ENCODE results near the gene LHFPL3.

The LHFPL3 gene

DNA sequence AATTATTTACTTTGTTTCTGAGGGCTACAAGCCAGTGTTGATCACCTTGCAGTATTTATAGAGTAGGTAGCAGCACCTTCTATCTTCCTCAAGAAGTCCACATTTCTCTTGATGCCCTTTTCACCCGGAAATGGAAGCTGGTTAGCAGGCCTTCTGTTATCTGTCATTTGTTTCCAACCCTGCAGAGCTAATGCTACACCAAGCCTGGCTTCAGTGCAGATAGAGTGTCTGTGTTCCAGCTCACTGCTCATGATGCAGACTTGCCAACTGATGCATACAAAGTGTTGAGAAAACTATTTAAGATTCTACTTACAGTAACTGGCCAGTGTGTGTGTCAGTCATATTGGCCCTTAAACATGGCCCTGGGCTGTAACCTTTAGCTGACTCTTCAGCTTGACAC is 301.0 kb downstream of the LHFPL3 start:
- Histone ChIP-seq H3K79me2 (ENCODE audit: low read length) (no peaks in the 10 kb centered on the region), H3K4me1 (ENCODE audit: low read length) (no peaks in the 10 kb centered on the region), H3K4me3 (ENCODE audit: low read length) (no peak overlapping the region), H3K36me3 (replicated peaks; ENCODE audit: insufficient read depth, low read length) (no peaks in the 10 kb centered on the region), H3F3A (ENCODE audit: insufficient read depth, low read length) (no peaks in the 10 kb centered on the region), H3K4me2 (ENCODE audit: low read depth, low read length) (no peak overlapping the region), H2AFZ (ENCODE audit: low read length) (no peak overlapping the region), H3K27me3 (replicated peaks; ENCODE audit: insufficient read depth, low read length) (no peaks in the 10 kb centered on the region), H3K27ac (ENCODE audit: low read length) (no peak overlapping the region), H3K9me2 (replicated peaks; ENCODE audit: insufficient read depth, low read length) (no peaks in the 10 kb centered on the region), H3K9me3 (replicated peaks; ENCODE audit: insufficient read depth, low read length) (no peaks in the 10 kb centered on the region), H3K9ac (ENCODE audit: low read length) (no peak overlapping the region), H4K20me1 (ENCODE audit: insufficient read depth, low read length) (no peaks in the 10 kb centered on the region)
- DNase-seq = no peak
- no peak for TF ChIP-seq EZH2phosphoT487 (IDR thresholded peaks at IDR 0.05; ENCODE audit: low read length)
- TF ChIP-seq, protein P1, sequence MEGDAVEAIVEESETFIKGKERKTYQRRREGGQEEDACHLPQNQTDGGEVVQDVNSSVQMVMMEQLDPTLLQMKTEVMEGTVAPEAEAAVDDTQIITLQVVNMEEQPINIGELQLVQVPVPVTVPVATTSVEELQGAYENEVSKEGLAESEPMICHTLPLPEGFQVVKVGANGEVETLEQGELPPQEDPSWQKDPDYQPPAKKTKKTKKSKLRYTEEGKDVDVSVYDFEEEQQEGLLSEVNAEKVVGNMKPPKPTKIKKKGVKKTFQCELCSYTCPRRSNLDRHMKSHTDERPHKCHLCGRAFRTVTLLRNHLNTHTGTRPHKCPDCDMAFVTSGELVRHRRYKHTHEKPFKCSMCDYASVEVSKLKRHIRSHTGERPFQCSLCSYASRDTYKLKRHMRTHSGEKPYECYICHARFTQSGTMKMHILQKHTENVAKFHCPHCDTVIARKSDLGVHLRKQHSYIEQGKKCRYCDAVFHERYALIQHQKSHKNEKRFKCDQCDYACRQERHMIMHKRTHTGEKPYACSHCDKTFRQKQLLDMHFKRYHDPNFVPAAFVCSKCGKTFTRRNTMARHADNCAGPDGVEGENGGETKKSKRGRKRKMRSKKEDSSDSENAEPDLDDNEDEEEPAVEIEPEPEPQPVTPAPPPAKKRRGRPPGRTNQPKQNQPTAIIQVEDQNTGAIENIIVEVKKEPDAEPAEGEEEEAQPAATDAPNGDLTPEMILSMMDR (IDR thresholded peaks at IDR 0.05; ENCODE audit: low read length) = no peak
- no peak for TF ChIP-seq EZH2 (optimal IDR thresholded peaks at IDR 0.05; ENCODE audit: low read depth, low read length)

DNA sequence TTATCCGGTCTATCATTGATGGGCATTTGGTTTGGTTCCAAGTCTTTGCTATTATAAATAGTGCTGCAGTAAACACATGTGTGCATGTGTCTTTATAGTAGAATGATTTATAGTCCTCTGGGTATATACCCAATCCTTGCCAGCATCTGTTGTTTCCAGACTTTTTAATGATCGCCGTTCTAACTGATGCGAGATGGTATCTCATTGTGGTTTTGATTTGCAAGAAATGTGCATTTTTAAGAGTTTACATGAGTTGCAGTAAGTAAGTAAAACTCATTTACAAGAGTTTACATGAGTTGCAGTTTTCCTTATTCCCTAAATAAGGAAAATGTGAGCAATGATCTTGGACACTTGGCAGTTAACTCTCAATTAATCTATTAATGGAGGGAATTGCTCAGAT is 312.1 kb downstream of the LHFPL3 start:
- Histone ChIP-seq H2AFZ (ENCODE audit: low read length) (no peak overlapping the region), H3K27me3 (replicated peaks; ENCODE audit: insufficient read depth, low read length) (no peaks in the 10 kb centered on the region), H3F3A (ENCODE audit: insufficient read depth, low read length) (no peaks in the 10 kb centered on the region), H3K4me3 (ENCODE audit: low read length) (no peak overlapping the region), H3K9ac (ENCODE audit: low read length) (no peak overlapping the region), H3K27ac (ENCODE audit: low read length) (no peak overlapping the region), H4K20me1 (ENCODE audit: insufficient read depth, low read length) (no peaks in the 10 kb centered on the region), H3K9me3 (replicated peaks; ENCODE audit: insufficient read depth, low read length) (no peaks in the 10 kb centered on the region), H3K9me2 (replicated peaks; ENCODE audit: insufficient read depth, low read length) (no peaks in the 10 kb centered on the region), H3K79me2 (ENCODE audit: low read length) (no peaks in the 10 kb centered on the region), H3K4me1 (ENCODE audit: low read length) (no peaks in the 10 kb centered on the region), H3K4me2 (ENCODE audit: low read depth, low read length) (no peak overlapping the region), H3K36me3 (replicated peaks; ENCODE audit: insufficient read depth, low read length) (no peaks in the 10 kb centered on the region)
- no peak for DNase-seq
- no peak for TF ChIP-seq EZH2phosphoT487 (IDR thresholded peaks at IDR 0.05; ENCODE audit: low read length)
- no peak for TF ChIP-seq EZH2 (optimal IDR thresholded peaks at IDR 0.05; ENCODE audit: low read depth, low read length)
- TF ChIP-seq, protein P1 (IDR thresholded peaks at IDR 0.05; ENCODE audit: low read length) = no peak

DNA sequence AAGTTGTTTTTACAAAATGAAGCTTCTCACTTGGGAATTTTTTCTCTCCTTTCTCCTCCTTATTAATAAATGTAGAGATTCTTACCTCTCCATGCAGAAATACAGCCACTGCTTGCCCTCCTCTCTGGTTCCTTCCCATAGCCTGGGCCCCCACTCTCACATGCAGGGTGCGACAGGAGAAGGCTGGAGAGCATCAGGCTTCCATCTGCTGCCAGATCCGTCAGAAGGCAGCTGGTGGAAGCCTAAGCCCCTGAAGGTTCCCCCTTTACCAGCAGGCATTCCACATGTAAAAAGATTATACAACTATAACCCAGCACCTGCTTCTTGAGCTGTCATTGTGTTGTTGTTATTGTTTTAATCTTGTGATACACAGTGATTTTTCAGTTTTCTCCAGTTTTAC is 314.2 kb downstream of the LHFPL3 start:
- no peak overlapping the region for H3K4me3 ChIP-seq (ENCODE audit: low read length)

More for the DNA sequence above, 314.2 kb downstream of the LHFPL3 start:
- Histone ChIP-seq H3F3A (ENCODE audit: insufficient read depth, low read length) (no peaks in the 10 kb centered on the region), H3K9me3 (replicated peaks; ENCODE audit: insufficient read depth, low read length) (no peaks in the 10 kb centered on the region), H4K20me1 (ENCODE audit: insufficient read depth, low read length) (no peaks in the 10 kb centered on the region), H3K79me2 (ENCODE audit: low read length) (no peaks in the 10 kb centered on the region), H3K36me3 (replicated peaks; ENCODE audit: insufficient read depth, low read length) (no peaks in the 10 kb centered on the region), H3K4me2 (ENCODE audit: low read depth, low read length) (no peak overlapping the region), H3K27ac (ENCODE audit: low read length) (no peak overlapping the region), H3K9me2 (replicated peaks; ENCODE audit: insufficient read depth, low read length) (no peaks in the 10 kb centered on the region), H3K4me1 (ENCODE audit: low read length) (no peaks in the 10 kb centered on the region), H2AFZ (ENCODE audit: low read length) (no peak overlapping the region), H3K27me3 (replicated peaks; ENCODE audit: insufficient read depth, low read length) (no peaks in the 10 kb centered on the region), H3K9ac (ENCODE audit: low read length) (no peak overlapping the region)
- no peak for DNase-seq
- TF ChIP-seq EZH2phosphoT487 (IDR thresholded peaks at IDR 0.05; ENCODE audit: low read length) (no peak), EZH2 (optimal IDR thresholded peaks at IDR 0.05; ENCODE audit: low read depth, low read length) (no peak)
- TF ChIP-seq, protein P1 (IDR thresholded peaks at IDR 0.05; ENCODE audit: low read length) = no peak
